Neural cell (in vitro differentiated cells): ENCODE measurements around the gene TCTN3. TPM values are rescaled to one million over a fixed set of nuclear protein-coding genes. Genes with fewer than 3 reads are reported as not detected.

Experiments
- H2AFZ ChIP-seq: fragments of 200-600, 300-800 bp; sonication (generic), shearing (Covaris generic); 2 replicates; pipeline ENCODE4 v1.6.0; 2014; ENCODE audit warnings: low read depth, mild to moderate bottlenecking, antibody characterized with exemption, low read length, moderate library complexity
- H3F3A ChIP-seq: fragments of 200-600 bp; shearing (Covaris generic); 2 replicates; pipeline ENCODE4 v1.6.1; 2016; ENCODE audit warnings: mild to moderate bottlenecking, moderate library complexity, mixed read lengths, antibody characterized with exemption, low read length; ENCODE audit not compliant: insufficient read depth, poor library complexity, severe bottlenecking
- H3K27ac ChIP-seq: fragments of 200-600, 300-800 bp; sonication (generic), shearing (Covaris generic); 2 replicates; pipeline ENCODE4 v1.5.1; 2014; ENCODE audit warnings: mild to moderate bottlenecking, low read length, moderate library complexity
- H3K27me3 ChIP-seq: fragments of 300-800, 200-600 bp; sonication (generic), shearing (Covaris generic); 2 replicates; pipeline ENCODE4 v1.6.0; 2014; ENCODE audit warnings: mild to moderate bottlenecking, low read depth, low read length, moderate library complexity; ENCODE audit not compliant: insufficient read depth
- H3K36me3 ChIP-seq: fragments of 300-800, 200-600 bp; sonication (generic), shearing (Covaris generic); 2 replicates; pipeline ENCODE4 v1.5.1; 2014; ENCODE audit warnings: mild to moderate bottlenecking, antibody characterized with exemption, low read length, moderate library complexity; ENCODE audit not compliant: insufficient read depth
- H3K4me2 ChIP-seq: fragments of 300-800, 200-600 bp; sonication (generic), shearing (Covaris generic); 2 replicates; pipeline ENCODE4 v1.6.0; 2014; ENCODE audit warnings: mild to moderate bottlenecking, low read length
- H3K4me3 ChIP-seq: fragments of 300-800, 200-600 bp; sonication (generic), shearing (Covaris generic); 2 replicates; pipeline ENCODE4 v1.5.1; 2014; ENCODE audit warnings: mild to moderate bottlenecking, low read length, moderate library complexity
- H3K79me2 ChIP-seq: fragments of 200-600 bp; shearing (Covaris generic); replicated peaks from 2 replicates; pipeline ENCODE4 v1.6.0; 2014; ENCODE audit warnings: mild to moderate bottlenecking, low read length, moderate library complexity; ENCODE audit not compliant: insufficient read depth
- H3K9ac ChIP-seq: fragments of 300-800, 200-600 bp; sonication (generic), shearing (Covaris generic); 2 replicates; pipeline ENCODE4 v1.6.1; 2016; ENCODE audit warnings: mild to moderate bottlenecking, low read length, mixed read lengths
- H3K9me2 ChIP-seq: fragments of 200-600 bp; shearing (Covaris generic); 2 replicates; pipeline ENCODE4 v1.6.1; 2016; ENCODE audit warnings: mild to moderate bottlenecking, low read length, mixed read lengths; ENCODE audit not compliant: insufficient read depth
- H3K9me3 ChIP-seq: fragments of 200-600, 300-800 bp; sonication (generic), shearing (Covaris generic); 2 replicates; pipeline ENCODE4 v1.6.1; 2016; ENCODE audit warnings: mild to moderate bottlenecking, mixed run types, low read length, moderate library complexity, mixed read lengths
- H4K20me1 ChIP-seq: fragments of 200-600 bp; shearing (Covaris generic); 2 replicates; pipeline ENCODE4 v1.6.1; 2016; ENCODE audit warnings: mild to moderate bottlenecking, mixed run types; ENCODE audit not compliant: insufficient read depth
- EP300 ChIP-seq: fragments of 450-650 bp; conservative IDR thresholded peaks from 2 replicates; pipeline ENCODE4 v1.6.1; 2014; ENCODE audit warnings: antibody characterized with exemption, mild to moderate bottlenecking, moderate library complexity; ENCODE audit not compliant: poor library complexity, severe bottlenecking
- EZH2 ChIP-seq: fragments of 200-600, 300-800 bp; shearing (Covaris generic), sonication (generic); IDR thresholded peaks from 2 replicates; pipeline ENCODE4 v1.6.1; 2014; ENCODE audit warnings: antibody characterized with exemption, low read length, borderline replicate concordance, mild to moderate bottlenecking; ENCODE audit not compliant: insufficient read depth, poor library complexity, severe bottlenecking
- MXI1 ChIP-seq: fragments of 450-650 bp; conservative IDR thresholded peaks from 2 replicates; pipeline ENCODE4 v1.6.1; 2014; ENCODE audit warnings: antibody characterized with exemption, mild to moderate bottlenecking; ENCODE audit not compliant: poor library complexity, severe bottlenecking
- POLR2AphosphoS5 ChIP-seq: IDR thresholded peaks from 2 replicates; pipeline ENCODE4 v1.6.1; 2012
- RAD21 ChIP-seq: fragments of 450-650 bp; conservative IDR thresholded peaks from 2 replicates; pipeline ENCODE4 v1.6.1; 2014; ENCODE audit warnings: antibody characterized with exemption, mild to moderate bottlenecking, moderate library complexity
- SMC3 ChIP-seq: fragments of 450-650 bp; conservative IDR thresholded peaks from 2 replicates; pipeline ENCODE4 v1.6.1; 2014; ENCODE audit warnings: antibody characterized with exemption, mild to moderate bottlenecking, moderate library complexity; ENCODE audit not compliant: poor library complexity
- TAF1 ChIP-seq: IDR thresholded peaks from 2 replicates; pipeline ENCODE4 v1.6.1; 2012; ENCODE audit warnings: low read depth
- polyA plus RNA-seq: library from polyadenylated mRNA; depleted of rRNA; stranded (reverse); fragments of >200 nt; gene quantifications from 2 replicates; pipeline ENCODE4 v1.2.3, GENCODE V29; 2014
- TF ChIP-seq, protein P1 (sequence below): IDR thresholded peaks from 2 replicates; pipeline ENCODE4 v1.6.1; 2012; ENCODE audit warnings: borderline replicate concordance
- TF ChIP-seq, protein P2 (sequence below): fragments of 450-650 bp; IDR thresholded peaks from 2 replicates; pipeline ENCODE4 v1.5.1; 2014; ENCODE audit warnings: antibody characterized with exemption, mild to moderate bottlenecking, moderate library complexity; ENCODE audit not compliant: poor library complexity, severe bottlenecking

Gene TCTN3
- polyA plus RNA-seq, 1 donor from 2014 or later, result 22.2 TPM

DNA sequence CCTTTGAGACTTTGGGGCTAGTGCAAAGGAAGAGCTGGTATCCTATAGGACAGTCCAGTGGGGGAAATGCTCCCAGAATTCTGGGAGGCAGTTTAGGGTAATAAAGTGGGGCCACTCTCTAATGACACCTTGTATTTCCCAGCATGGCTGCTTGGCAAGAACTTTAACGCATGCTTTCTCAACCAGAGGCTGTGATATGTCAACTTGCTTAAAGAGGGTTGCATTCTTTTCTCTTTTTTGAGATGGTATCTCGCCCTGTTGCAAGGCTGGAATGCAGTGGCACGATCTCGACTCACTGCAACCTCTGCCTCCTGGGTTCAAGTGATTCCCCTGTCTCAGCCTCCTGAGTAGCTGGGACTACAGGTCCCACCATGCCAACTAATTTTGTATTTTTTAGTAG lies 75.6 kb downstream of the TCTN3 start:
- H3K36me3 ChIP-seq, result no peaks in the 10 kb centered on the region
- no peak overlapping the region for H3K27ac ChIP-seq
- no peaks in the 10 kb centered on the region for H3K9me3 ChIP-seq
- no peaks in the 10 kb centered on the region for H3F3A ChIP-seq
- H3K4me2 ChIP-seq, result no peak overlapping the region
- no peak overlapping the region for H3K9ac ChIP-seq
- no peaks in the 10 kb centered on the region for H3K79me2 ChIP-seq
- no peaks in the 10 kb centered on the region for H3K9me2 ChIP-seq
- no peaks in the 10 kb centered on the region for H4K20me1 ChIP-seq
- TF ChIP-seq SMC3 (no peak), POLR2AphosphoS5 (no peak), MXI1 (no peak), RAD21 (no peak), EZH2 (no peak), TAF1 (no peak), EP300 (no peak)
- TF ChIP-seq, protein P1, sequence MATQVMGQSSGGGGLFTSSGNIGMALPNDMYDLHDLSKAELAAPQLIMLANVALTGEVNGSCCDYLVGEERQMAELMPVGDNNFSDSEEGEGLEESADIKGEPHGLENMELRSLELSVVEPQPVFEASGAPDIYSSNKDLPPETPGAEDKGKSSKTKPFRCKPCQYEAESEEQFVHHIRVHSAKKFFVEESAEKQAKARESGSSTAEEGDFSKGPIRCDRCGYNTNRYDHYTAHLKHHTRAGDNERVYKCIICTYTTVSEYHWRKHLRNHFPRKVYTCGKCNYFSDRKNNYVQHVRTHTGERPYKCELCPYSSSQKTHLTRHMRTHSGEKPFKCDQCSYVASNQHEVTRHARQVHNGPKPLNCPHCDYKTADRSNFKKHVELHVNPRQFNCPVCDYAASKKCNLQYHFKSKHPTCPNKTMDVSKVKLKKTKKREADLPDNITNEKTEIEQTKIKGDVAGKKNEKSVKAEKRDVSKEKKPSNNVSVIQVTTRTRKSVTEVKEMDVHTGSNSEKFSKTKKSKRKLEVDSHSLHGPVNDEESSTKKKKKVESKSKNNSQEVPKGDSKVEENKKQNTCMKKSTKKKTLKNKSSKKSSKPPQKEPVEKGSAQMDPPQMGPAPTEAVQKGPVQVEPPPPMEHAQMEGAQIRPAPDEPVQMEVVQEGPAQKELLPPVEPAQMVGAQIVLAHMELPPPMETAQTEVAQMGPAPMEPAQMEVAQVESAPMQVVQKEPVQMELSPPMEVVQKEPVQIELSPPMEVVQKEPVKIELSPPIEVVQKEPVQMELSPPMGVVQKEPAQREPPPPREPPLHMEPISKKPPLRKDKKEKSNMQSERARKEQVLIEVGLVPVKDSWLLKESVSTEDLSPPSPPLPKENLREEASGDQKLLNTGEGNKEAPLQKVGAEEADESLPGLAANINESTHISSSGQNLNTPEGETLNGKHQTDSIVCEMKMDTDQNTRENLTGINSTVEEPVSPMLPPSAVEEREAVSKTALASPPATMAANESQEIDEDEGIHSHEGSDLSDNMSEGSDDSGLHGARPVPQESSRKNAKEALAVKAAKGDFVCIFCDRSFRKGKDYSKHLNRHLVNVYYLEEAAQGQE, result no peak
- TF ChIP-seq, protein P2, sequence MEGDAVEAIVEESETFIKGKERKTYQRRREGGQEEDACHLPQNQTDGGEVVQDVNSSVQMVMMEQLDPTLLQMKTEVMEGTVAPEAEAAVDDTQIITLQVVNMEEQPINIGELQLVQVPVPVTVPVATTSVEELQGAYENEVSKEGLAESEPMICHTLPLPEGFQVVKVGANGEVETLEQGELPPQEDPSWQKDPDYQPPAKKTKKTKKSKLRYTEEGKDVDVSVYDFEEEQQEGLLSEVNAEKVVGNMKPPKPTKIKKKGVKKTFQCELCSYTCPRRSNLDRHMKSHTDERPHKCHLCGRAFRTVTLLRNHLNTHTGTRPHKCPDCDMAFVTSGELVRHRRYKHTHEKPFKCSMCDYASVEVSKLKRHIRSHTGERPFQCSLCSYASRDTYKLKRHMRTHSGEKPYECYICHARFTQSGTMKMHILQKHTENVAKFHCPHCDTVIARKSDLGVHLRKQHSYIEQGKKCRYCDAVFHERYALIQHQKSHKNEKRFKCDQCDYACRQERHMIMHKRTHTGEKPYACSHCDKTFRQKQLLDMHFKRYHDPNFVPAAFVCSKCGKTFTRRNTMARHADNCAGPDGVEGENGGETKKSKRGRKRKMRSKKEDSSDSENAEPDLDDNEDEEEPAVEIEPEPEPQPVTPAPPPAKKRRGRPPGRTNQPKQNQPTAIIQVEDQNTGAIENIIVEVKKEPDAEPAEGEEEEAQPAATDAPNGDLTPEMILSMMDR, result no peak
- no peaks in the 10 kb centered on the region for H3K27me3 ChIP-seq
- H3K4me3 ChIP-seq, result no peak overlapping the region
- H2AFZ ChIP-seq, result no peak overlapping the region

DNA sequence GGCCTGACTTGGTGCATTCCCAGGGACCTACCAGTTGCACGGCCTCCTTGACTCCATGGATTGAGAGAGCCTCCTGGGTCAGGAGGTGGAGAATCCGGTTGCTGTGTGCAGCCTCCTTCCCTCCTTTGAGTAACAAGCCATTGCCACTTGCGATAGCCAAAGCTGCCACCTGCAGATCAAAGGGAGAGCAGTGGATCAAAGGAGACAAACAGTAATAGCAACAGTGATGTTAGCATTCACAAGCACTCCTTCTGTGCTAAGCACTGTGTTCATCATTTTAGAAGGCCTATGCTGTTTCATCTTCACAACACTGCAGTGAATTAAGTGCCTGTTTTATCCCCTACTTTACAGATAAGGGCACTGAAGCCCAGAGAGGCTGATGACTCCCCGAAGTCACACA lies 77.3 kb downstream of the TCTN3 start:
- no peak overlapping the region for H3K9ac ChIP-seq
- H4K20me1 ChIP-seq, result no peaks in the 10 kb centered on the region
- H3K27me3 ChIP-seq, result no peaks in the 10 kb centered on the region
- H3K4me3 ChIP-seq, result no peak overlapping the region
- no peaks in the 10 kb centered on the region for H3F3A ChIP-seq
- H3K4me2 ChIP-seq, result no peak overlapping the region
- no peak for TF ChIP-seq TAF1
- TF ChIP-seq, protein P2, result no peak
- TF ChIP-seq SMC3, result no peak
- no peak for TF ChIP-seq RAD21
- TF ChIP-seq, protein P1, result no peak
- no peak for TF ChIP-seq EZH2
- no peak for TF ChIP-seq MXI1
- no peak for TF ChIP-seq EP300
- TF ChIP-seq POLR2AphosphoS5, result no peak
- no peak overlapping the region for H3K27ac ChIP-seq
- H3K79me2 ChIP-seq, result no peaks in the 10 kb centered on the region
- no peak overlapping the region for H2AFZ ChIP-seq
- no peaks in the 10 kb centered on the region for H3K9me2 ChIP-seq
- H3K9me3 ChIP-seq, result no peaks in the 10 kb centered on the region
- H3K36me3 ChIP-seq, result no peaks in the 10 kb centered on the region
